ENCODE results near the gene PPP1CA.
"Not testable (repeated sequence)": the region's sequence is repeated elsewhere in the genome, so short reads cannot be mapped to it uniquely, and the experiment has no call there.

The PPP1CA gene

DNA sequence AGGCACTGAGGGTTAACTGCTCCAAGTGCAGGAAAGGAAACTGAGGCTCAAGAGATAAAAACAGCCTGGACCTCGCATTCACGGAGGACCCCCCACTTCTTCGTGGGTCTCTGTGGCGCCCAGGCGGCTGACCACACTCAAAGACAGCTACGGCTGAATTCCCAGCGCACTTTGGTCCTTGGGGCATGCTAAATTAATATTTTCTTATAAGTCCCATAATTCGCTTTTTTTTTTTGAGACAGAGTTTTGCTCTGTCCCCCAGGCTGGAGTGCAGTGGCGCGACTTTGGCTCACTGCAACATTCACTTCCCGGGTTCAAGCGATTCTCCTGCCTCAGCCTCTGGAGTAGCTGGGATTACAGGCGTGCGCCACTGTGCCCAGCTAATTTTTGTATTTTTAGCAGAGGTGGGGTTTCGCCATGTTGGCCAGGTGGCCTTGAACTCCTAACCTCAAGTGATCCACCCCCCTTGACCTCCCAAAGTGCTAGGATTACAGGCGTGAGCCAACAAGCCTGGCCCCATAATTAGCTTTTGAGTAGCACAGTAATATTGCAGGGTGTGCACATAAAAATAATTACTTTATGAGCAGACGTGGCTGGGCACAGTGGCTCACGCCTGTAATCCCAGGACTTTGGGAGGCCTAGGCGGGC, 658 bp upstream of the PPP1CA start:
- DNase-seq (ENCODE audit: low read depth) = not testable (repeated sequence)

GRCh38 chr11:67400942-67401494, 640 bp downstream of the PPP1CA start:
- no peak for DNase-seq (ENCODE audit: low read depth)

GRCh38 chr11:67400251-67400941, 1.3 kb downstream of the PPP1CA start:
- DNase-seq (ENCODE audit: low read depth) = no peak

DNA sequence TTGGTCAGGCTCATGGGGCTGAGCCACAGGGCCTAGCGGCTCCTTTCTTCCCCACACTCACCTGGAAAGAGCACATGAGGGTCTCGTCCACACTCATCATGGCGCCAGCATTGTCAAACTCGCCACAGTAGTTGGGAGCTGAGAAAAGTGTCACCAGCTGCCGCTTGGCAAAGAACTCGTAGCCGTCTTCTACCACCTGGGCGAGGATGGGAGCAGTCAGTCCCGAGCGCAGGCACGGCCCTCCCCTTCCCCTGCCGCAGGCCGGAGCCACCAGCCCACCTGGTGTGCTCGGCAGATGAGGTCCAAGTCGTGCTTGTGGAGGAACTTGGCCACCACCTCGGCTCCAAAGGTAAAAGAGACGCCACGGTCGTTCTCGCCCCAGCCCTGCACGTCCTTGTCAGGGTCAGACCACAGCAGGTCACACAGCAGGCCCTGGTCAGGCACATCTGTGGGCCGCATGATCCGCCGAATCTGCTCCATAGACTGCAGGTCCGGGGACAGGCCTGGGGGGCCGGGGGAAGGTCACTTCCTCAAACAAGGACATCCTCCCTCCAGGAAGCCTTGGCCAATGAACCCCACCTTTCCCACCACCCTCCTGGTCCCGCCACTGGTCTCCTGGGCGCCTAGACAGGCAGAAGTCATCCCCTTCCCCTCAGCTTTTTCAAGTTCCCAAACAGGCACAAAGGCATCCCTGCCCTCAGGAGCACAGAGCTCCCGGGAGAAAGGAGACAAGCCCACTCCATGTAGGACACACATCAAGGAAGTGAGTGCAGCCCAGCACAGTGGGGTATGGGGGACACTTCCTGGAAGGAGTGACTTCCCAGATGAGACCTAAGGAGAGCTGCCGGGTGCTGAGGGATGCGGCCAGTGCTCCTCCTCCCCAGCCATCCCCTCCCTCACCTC, 2.7 kb downstream of the PPP1CA start:
- DNase-seq (ENCODE audit: low read depth) = no peak

DNA sequence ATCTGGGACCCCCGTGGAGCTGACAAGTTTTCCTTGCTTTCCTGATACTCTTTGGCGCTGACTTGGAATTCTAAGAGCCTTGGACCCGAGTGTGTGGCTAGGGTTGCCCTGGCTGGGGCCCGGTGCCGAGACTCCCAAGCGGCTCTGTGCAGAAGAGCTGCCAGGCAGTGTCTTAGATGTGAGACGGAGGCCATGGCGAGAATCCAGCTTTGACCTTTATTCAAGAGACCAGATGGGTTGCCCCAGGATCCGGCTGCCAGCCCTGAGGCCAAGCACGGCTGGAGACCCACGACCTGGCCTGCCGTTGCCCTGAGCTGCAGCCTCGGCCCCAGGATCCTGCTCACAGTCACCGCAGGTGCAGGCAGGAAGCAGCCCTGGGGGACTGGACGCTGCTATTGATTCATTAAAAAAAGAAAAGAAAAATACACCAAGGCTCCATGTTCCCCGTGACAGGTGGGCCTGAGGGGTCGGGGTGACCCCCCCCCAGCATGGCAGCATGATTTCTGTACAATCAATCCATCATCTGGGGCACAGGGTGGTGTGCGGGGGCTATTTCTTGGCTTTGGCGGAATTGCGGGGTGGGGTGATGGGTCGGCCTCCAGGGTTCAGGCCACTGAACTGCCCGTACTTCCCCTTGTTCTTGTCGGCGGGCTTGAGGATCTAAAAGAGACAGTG, 3.5 kb downstream of the PPP1CA start:
- DNase-seq (ENCODE audit: low read depth) = no peak

DNA sequence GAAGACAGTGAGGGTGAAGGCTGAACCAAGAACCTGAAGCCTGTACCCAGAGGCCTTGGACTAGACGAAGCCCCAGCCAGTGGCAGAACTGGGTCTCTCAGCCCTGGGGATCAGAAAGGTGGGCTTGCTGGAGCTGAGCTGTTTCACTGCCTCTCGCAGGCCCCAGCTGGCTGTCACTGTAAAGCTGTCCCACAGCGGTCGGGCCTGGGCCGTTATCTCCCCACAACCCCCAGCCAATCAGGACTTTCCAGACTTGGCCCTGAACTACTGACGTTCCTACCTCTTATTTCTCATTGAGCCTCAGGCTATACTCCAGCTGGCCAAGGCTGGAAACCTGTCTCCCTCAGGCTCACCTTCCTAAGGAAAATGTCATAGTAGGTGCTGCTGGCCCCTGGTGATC, 4.1 kb downstream of the PPP1CA start:
- no peak for DNase-seq (ENCODE audit: low read depth)

GRCh38 chr11:67396587-67397389, 4.9 kb downstream of the PPP1CA start:
- no peak for DNase-seq (ENCODE audit: low read depth)

- no peak for DNase-seq (ENCODE audit: low read depth)
Measured at GRCh38 chr11:67396259-67396581, 5.4 kb downstream of the PPP1CA start.

GRCh38 chr11:67395555-67396258, 6.0 kb downstream of the PPP1CA start:
- no peak for DNase-seq (ENCODE audit: low read depth)

DNA sequence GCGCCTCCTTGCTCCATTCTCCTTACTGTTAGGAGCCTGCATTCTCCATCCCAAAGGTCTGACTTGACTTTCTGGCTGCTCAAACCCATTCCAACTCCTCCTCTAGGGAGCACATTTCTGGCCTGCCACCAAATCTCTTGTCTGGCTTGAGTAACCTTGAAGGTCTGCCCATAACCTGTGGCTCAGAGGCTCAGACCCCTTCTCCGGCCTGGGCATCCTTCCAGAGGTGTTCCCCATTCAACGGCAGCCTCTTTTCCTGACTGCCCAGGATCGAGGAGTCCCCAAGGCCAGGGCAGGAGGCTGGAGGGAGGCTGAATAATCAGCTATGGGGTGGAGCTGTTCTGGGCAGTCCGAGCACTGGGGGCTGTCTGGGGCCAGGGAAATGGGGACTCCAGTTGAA, 7.7 kb downstream of the PPP1CA start:
- no peak for DNase-seq (ENCODE audit: low read depth)

- DNase-seq (ENCODE audit: low read depth) = no peak
Measured at GRCh38 chr11:67393437-67393836, 8.2 kb downstream of the PPP1CA start.

DNA sequence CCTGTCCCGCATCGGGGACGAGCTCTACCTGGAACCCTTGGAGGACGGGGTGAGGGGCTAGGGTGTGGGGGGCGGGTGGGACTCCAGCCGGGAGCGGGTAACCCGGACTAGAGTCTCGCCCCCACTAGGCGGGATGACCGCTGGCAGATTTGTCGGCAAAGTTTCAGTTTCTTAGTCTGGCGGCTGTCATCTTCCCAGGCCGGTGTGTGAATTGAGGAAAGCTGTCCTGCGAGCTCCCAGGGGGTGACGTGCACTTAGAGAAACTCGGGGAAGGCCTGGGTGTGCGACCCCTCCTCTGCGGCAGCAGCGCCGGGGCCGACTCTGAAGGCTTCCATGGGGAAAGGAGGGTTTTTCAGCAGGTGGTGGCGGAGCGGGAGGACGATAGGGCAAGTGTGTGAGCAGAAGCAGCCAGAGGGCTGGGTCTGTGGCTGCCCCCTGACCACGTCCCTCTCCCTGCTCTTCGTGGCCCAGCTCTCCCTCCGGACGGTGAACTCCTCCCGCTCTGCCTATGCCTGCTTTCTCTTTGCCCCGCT, 9.4 kb downstream of the PPP1CA start:
- DNase-seq (ENCODE audit: low read depth) = no peak

DNA sequence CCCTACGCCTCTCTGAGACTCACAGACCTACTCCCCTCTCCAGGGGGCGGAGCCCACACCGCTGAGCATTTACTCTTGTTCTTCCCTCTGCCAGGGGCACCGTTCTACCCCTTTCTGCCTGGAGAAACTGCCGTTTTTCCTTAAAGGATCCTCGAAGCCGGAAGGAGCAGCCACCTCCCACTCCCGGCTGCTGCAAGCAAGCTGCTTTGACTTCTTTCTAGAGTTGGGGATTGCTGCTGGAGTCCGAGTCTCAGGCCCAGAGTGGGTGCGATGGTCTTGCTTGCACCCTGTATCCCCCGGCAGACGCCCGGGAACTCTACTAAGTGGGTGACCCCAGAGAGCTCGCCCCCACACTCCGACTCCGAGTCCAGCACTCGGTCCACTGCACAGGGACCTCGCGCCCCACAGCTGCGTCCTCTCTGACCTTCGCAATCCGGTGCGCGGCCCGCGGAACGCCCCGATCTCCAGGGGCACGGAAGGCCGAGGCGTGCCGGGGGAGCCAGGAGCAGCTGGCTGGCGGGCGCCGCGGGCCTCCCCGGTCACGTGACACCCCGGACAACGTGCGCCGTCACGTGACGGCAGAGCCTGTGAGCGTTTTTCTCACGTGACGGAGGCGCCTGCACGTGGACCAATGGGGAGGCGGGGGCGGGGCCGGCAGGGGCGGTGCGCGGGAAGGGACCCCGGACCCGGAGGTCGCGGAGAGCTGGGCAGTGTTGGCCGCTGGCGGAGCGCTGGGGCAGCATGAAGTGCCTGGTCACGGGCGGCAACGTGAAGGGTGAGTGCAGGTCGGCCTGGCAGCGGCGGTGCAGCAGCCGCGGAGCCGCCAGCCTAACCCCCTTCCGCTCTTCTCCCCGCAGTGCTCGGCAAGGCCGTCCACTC, 10.1 kb downstream of the PPP1CA start, which contains the start of gene RAD9A:
TSS of gene RAD9A (plus strand) at position 683 of the 879 bp plus-strand sequence. CDS start at position 742, 59 bp downstream.
- DNase-seq (ENCODE audit: low read depth) = peak; percentile 84

GRCh38 chr11:67390947-67391303, 10.7 kb downstream of the PPP1CA start:
- DNase-seq (ENCODE audit: low read depth) = no peak

DNA sequence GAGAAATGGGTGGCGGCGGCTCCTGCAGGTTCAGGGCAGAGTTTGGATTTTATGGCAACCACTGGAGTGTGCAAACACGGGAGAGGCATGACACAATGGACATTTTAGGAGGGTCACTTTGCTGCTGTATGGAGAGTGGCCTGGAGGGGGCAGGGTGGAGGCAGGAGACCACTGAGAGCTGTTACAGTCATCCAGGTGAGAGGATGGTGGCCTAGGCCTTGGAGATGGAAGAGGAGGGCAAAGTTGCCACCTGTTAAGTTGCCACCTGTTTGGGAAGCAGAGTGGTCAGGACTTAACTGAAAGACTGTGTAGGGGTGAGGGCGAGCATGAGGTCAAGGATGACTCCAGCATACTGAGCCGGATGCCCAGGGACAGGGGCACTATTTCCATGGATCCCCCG, 12.2 kb downstream of the PPP1CA start:
- no peak for DNase-seq (ENCODE audit: low read depth)

- no peak for DNase-seq (ENCODE audit: low read depth)
Measured at GRCh38 chr11:67387518-67387917, 14.1 kb downstream of the PPP1CA start.

DNA sequence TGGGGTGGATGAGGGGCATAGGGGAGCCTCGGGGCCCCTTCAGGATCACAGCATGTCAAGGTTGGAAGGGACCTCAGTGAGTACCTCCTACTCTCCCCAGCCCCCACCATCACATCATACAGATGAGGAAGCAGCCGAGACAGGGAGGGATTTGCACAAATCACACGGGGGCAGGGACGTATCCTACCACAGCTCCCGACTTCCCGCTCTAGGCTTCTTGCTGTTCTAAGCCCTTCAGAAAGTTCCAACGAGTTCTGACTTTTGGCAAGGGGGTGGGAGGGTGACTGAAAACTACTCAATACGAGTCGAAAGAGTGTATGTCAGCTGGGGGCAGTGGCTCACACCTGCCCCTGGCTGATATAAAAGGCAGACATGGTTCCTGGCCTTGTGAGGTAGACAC, 14.6 kb downstream of the PPP1CA start:
- no peak for DNase-seq (ENCODE audit: low read depth)

- DNase-seq (ENCODE audit: low read depth) = no peak
Measured at GRCh38 chr11:67384851-67385366, 16.7 kb downstream of the PPP1CA start.
